ENCODE data around the gene SDR42E1. TPM values are rescaled to one million over a fixed set of nuclear protein-coding genes. Genes with fewer than 3 reads are reported as not detected.

The SDR42E1 gene
- polyA plus RNA-seq, 2 of the 4 experiments (the other 2 are of a cell fraction) = 1.7 to 5.2 TPM

DNA sequence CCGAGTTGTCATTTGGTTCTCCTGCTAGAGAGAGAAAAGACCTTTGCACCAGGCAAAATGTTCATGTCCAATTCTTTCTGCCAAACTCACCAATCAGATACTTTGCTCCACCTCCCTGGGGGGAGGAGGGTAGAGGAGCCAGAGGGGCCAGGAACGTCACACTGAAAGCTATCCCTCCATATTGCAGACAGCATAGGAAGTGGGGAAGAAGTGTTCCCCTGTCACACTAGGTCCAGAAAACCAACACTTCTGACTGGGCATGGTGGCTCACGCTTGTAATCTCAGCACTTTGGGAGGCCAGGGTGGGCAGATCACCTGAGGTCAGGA, 33.3 kb upstream of the SDR42E1 start:
- ATAC-seq = 0 out of 6 replicates have a peak, but pooled peaks of 1 of the 2 experiments have one; percentile 20
- ChIA-PET CTCF (interaction anchor here (1.0 to 1.1 kb wide), 2 partner anchors 12 to 19 kb away, joined by 3 read pairs; no protein-coding TSS in a partner anchor), POLR2A (interaction anchor here (0.6 kb wide), 1 partner anchor 119 kb away, joined by 4 read pairs; no protein-coding TSS in a partner anchor)
- TF ChIP-seq HOXB13 (CRISPR knock-in tag; IDR thresholded peaks at IDR 0.05; ENCODE audit: low read depth) (no peak), RFX5 (IDR thresholded peaks at IDR 0.05) (no peak), CEBPB (IDR thresholded peaks at IDR 0.05) (no peak), CBX8 (IDR thresholded peaks at IDR 0.05) (no peak), PHF8 (IDR thresholded peaks at IDR 0.05; ENCODE audit: borderline replicate concordance, low read depth) (no peak), CHD2 (IDR thresholded peaks at IDR 0.05; ENCODE audit: low read length, partially characterized antibody) (no peak), PBX3 (IDR thresholded peaks at IDR 0.05) (no peak), POLR2A (IDR thresholded peaks at IDR 0.05; ENCODE audit: low read length) (no peak), TP53 (CRISPR knock-in tag; IDR thresholded peaks at IDR 0.05) (no peak), POLR2AphosphoS2 (conservative IDR thresholded peaks at IDR 0.05; ENCODE audit: low read length) (no peak), FOSL2 (IDR thresholded peaks at IDR 0.05) (no peak), FOSL2 (CRISPR knock-in tag; IDR thresholded peaks at IDR 0.05) (no peak)
- TF ChIP-seq, protein P1, sequence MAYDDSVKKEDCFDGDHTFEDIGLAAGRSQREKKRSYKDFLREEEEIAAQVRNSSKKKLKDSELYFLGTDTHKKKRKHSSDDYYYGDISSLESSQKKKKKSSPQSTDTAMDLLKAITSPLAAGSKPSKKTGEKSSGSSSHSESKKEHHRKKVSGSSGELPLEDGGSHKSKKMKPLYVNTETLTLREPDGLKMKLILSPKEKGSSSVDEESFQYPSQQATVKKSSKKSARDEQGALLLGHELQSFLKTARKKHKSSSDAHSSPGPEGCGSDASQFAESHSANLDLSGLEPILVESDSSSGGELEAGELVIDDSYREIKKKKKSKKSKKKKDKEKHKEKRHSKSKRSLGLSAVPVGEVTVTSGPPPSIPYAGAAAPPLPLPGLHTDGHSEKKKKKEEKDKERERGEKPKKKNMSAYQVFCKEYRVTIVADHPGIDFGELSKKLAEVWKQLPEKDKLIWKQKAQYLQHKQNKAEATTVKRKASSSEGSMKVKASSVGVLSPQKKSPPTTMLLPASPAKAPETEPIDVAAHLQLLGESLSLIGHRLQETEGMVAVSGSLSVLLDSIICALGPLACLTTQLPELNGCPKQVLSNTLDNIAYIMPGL (CRISPR knock-in tag; IDR thresholded peaks at IDR 0.05; ENCODE audit: borderline replicate concordance) = no peak
- WGBS (ENCODE audit: missing lambda C conversion rate) = 34% methylated on average over 3 of the region's 3 CpGs
- H3K27ac ChIP-seq = no peak overlapping the region
- no peaks in the 10 kb centered on the region for H3K9me3 ChIP-seq
- no peak for DNase-seq (ENCODE audit: low read depth in 1 of 2, low spot score in 1 of 2)
- no peak for FAIRE-seq
- no peak overlapping the region for H3K4me2 ChIP-seq
- H3K4me1 ChIP-seq = no peaks in the 10 kb centered on the region
- H3K4me3 ChIP-seq = no peak overlapping the region

- no peak for DNase-seq (ENCODE audit: low read depth in 1 of 2, low spot score in 1 of 2)
- ChIA-PET POLR2A (no interaction called here), CTCF (interaction anchor here (1.0 to 1.1 kb wide), 2 partner anchors 11 to 19 kb away, joined by 3 read pairs; no protein-coding TSS in a partner anchor)
- Histone ChIP-seq H3K4me3 (no peak overlapping the region), H3K27ac (no peak overlapping the region), H3K4me2 (no peak overlapping the region), H3K9me3 (no peaks in the 10 kb centered on the region), H3K4me1 (no peaks in the 10 kb centered on the region)
- no peak for FAIRE-seq
- no peak for TF ChIP-seq FOSL2 (IDR thresholded peaks at IDR 0.05)
- no peak for TF ChIP-seq FOSL2 (CRISPR knock-in tag; IDR thresholded peaks at IDR 0.05)
- TF ChIP-seq CBX8 (IDR thresholded peaks at IDR 0.05) = 0 out of 2 replicates have a peak, but pooled peaks have one; percentile 42
- WGBS (ENCODE audit: missing lambda C conversion rate) = 30% methylated on average over 6 of the region's 6 CpGs
- ATAC-seq = no peak
These were observed 32.7 kb upstream of the SDR42E1 start for GRCh38 chr16:82043680-82044584.

DNA sequence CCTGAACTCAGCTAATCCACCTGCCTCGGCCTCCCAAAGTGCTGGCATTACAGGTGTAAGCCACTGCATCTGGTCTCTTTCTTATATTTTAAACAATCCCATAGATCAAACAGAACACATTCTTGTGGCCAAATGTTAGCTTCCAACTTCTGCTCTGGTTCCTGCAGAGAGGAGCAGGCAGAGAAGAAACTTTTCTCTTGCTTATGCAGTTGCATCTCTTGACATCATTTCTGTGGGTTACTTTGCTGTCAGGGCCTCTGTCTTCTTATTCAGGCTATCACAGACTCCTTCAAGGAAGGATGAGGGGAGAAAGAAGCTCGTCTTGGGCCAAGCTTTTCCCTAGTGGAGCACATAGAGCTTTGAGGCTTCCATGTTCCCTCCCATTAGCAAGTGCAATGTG, 31.6 kb upstream of the SDR42E1 start:
- TF ChIP-seq BCL3 (IDR thresholded peaks at IDR 0.05) = no peak
- TF ChIP-seq RFX5 (IDR thresholded peaks at IDR 0.05) = no peak
- no peak for TF ChIP-seq MAZ (IDR thresholded peaks at IDR 0.05; ENCODE audit: borderline replicate concordance, low read depth, low read length)
- no peak for TF ChIP-seq NR3C1 (IDR thresholded peaks at IDR 0.05)
- no peak for TF ChIP-seq TFCP2L1 (CRISPR knock-in tag; IDR thresholded peaks at IDR 0.05)
- TF ChIP-seq EHF (CRISPR knock-in tag; IDR thresholded peaks at IDR 0.05) = no peak
- TF ChIP-seq RAD21 (conservative IDR thresholded peaks at IDR 0.05 in 1 of 2, IDR thresholded peaks at IDR 0.05 in 1 of 2) = no peak
- TF ChIP-seq REST (IDR thresholded peaks at IDR 0.05) = no peak
- TF ChIP-seq PBX3 (IDR thresholded peaks at IDR 0.05) = no peak
- no peak for TF ChIP-seq GATA3 (IDR thresholded peaks at IDR 0.05; ENCODE audit: borderline replicate concordance)
- no peaks in the 10 kb centered on the region for H3K4me1 ChIP-seq
- ATAC-seq (no peak), FAIRE-seq (no peak), DNase-seq (ENCODE audit: low read depth in 1 of 2, low spot score in 1 of 2) (no peak)
- H3K27ac ChIP-seq = no peak overlapping the region
- WGBS (ENCODE audit: missing lambda C conversion rate) = 15% methylated on average over 2 of the region's 2 CpGs
- no peaks in the 10 kb centered on the region for H3K9me3 ChIP-seq
- CTCF ChIA-PET = interaction anchor here (0.5 to 0.9 kb wide), 2 partner anchors 17 to 19 kb away, joined by 3 read pairs; no protein-coding TSS in a partner anchor
- H3K4me3 ChIP-seq = no peak overlapping the region
- POLR2A ChIA-PET = no interaction called here
- H3K4me2 ChIP-seq = no peak overlapping the region
